ENCODE measurements around the gene CASP5.

CASP5 gene

DNA sequence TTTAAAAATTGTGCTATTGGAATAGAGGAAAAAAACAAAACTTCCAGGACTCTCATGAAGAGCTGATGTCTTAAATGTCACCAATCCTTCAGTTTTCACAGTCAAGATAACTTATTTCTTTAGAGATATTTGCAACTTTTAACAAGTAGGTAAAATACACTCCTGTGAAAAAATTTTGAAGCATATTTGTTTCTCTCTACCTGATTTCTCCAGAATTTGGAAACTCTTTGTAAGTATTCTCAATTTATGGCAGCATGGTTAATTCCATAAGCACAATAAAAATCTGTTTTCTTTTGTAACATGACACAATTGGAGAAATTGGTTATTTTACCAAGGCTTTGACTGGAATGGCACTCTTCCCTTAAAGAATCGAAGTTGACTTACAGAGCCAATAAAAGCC is 58.7 kb downstream of the CASP5 start:
- no peak for DNase-seq

DNA sequence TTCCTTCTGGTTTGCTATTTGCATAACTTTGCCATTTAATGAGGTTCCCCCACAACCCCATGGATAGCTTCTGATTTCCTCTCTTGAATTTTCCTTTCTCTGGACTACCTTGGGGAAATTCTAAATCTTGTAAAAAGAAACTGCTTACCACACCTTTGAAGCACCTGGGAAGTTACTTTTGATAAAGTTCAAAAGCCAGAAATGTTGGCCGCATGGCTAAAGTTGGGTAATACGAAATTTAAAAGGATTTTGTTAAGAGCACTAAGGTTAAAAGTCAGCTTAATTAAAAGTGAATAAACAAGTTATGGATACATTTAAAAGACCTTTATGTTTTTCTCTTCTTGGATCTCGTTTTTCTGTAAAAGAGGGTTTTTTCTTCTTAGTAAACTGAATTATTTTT is 60.1 kb downstream of the CASP5 start:
- no peak for DNase-seq

DNA sequence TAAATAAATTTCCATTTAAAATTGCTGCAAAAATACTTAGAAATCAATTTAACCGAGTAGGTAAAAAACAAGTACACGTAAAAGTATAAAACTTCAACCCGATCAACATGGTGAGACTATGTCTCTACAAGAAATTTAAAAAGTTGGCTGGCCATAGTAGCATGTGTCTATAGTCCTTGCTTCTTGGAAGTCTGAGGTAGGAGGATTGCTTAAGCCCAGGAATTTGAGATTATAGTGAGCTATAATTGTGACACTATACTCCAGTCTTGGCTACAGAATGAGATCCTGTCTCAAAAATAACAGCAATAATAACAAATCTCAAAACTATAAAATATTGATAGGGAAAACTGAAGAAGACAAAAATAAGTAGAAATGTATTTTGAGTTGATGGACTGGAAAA is 65.7 kb downstream of the CASP5 start:
- no peak for DNase-seq

DNA sequence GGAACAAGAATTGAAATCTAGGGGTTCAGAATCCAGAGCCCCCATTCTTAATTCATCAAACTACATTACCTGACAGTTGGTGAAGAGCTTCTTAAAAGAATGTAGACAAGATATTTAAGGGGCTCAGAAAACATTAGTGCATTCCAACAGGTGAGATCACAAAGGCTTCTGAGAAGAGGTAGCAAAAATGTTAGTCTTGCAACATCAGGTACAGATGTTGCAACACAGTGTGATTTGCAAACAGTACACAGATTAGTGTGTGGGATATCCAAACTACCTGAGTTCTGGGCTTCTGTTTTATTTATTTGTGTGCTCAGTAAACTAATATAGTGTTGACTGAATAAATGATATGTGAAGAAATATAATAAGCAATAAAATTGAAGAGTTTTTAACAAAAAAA is 66.4 kb downstream of the CASP5 start:
- DNase-seq, result no peak

DNA sequence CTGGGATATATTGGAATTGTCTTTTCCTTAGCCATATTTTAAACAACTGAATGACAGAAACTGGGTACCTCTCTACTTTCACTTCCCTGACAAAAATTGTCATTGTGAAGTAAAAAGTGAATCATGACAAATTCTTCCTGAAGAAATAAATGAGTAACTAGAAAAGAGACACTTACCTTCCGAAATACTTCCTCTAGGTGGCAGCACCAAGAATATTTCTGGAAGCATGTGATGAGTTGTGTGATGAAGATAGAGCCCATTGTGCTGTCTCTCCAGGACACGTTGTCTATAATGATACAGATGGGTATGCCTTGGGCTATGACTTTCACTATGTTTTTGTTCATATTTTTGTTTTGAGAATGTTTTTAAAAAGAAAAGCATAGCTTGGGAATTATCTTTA is 76.1 kb downstream of the CASP5 start:
- no peak for DNase-seq

All from NCI-H2171 (cell line).